Measurements from ENCODE around the gene INAVA. TPM values are rescaled to one million over a fixed set of nuclear protein-coding genes. Genes with fewer than 3 reads are reported as not detected.

The INAVA gene
- total and polyA plus RNA-seq, 2 of the 13 experiments (the other 11 are each of a cell fraction or from before 2014, with no cell fraction given), result 6.0 to 13.5 TPM

DNA sequence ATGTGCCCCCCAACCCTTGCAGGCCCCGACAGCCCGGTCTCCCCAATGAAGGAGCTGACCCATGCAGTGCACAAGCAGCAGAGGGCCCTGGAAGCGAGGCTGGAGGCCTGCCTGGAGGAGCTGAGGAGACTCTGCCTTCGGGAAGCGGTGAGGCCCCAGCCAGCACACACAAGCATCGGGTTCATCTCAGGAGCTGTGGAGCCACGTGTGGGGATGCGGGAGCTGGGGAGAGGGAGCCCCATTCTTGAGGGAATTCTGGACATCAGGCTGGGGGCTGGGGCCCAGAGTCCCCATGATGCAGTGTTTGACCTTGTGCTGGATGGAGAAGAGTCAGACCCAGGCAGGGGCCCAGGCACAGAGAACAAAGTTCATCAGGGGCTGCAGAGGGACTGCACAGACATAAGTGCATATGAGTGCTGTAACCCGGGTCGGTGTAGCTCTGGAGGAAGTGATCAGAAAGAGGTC is 4.8 kb downstream of the INAVA start (continued):
- no peak for TF ChIP-seq ZNF781 (CRISPR knock-in tag; IDR thresholded peaks at IDR 0.05; ENCODE audit: borderline replicate concordance, not compliant biosample characterization)
- TF ChIP-seq MBNL3 (CRISPR knock-in tag; conservative IDR thresholded peaks at IDR 0.05), result no peak
- TF ChIP-seq ZNF737 (CRISPR knock-in tag; IDR thresholded peaks at IDR 0.05; ENCODE audit: borderline replicate concordance), result no peak
- no peak for TF ChIP-seq ZNF251 (CRISPR knock-in tag; IDR thresholded peaks at IDR 0.05)
- peak; percentile 26; the same call in 1 of the 2 replicates for TF ChIP-seq ZNF609 (CRISPR knock-in tag; IDR thresholded peaks at IDR 0.05; ENCODE audit: borderline replicate concordance)
- TF ChIP-seq SMAD1 (CRISPR knock-in tag; IDR thresholded peaks at IDR 0.05; ENCODE audit: borderline replicate concordance, low read depth), result no peak
- TF ChIP-seq ZBTB46 (CRISPR knock-in tag; IDR thresholded peaks at IDR 0.05; ENCODE audit: borderline replicate concordance), result peak; percentile 76; the same call in 1 of the 2 replicates
- TF ChIP-seq ZNF678 (CRISPR knock-in tag; IDR thresholded peaks at IDR 0.05), result no peak
- TF ChIP-seq, protein P1, sequence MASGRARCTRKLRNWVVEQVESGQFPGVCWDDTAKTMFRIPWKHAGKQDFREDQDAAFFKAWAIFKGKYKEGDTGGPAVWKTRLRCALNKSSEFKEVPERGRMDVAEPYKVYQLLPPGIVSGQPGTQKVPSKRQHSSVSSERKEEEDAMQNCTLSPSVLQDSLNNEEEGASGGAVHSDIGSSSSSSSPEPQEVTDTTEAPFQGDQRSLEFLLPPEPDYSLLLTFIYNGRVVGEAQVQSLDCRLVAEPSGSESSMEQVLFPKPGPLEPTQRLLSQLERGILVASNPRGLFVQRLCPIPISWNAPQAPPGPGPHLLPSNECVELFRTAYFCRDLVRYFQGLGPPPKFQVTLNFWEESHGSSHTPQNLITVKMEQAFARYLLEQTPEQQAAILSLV (CRISPR knock-in tag; IDR thresholded peaks at IDR 0.05; ENCODE audit: borderline replicate concordance), result no peak
- TF ChIP-seq SNRNP70 (IDR thresholded peaks at IDR 0.05; ENCODE audit: low read depth, low read length), result no peak
- peak; percentile 84; the same call in 1 of the 2 replicates for TF ChIP-seq ZNF564 (CRISPR knock-in tag; IDR thresholded peaks at IDR 0.05)
- no peak for TF ChIP-seq ZNF205 (CRISPR knock-in tag; IDR thresholded peaks at IDR 0.05)
- TF ChIP-seq ZNF121 (CRISPR knock-in tag; IDR thresholded peaks at IDR 0.05), result no peak
- no peak for TF ChIP-seq CBX2 (IDR thresholded peaks at IDR 0.05; ENCODE audit: low read depth, low read length)
- no peak for TF ChIP-seq CBX2 (CRISPR knock-in tag; IDR thresholded peaks at IDR 0.05; ENCODE audit: low read depth)
- TF ChIP-seq BATF2 (CRISPR knock-in tag; IDR thresholded peaks at IDR 0.05), result no peak
- TF ChIP-seq TOPORS (CRISPR knock-in tag; IDR thresholded peaks at IDR 0.05), result no peak
- no peak for TF ChIP-seq KDM1A (CRISPR knock-in tag; IDR thresholded peaks at IDR 0.05)
- TF ChIP-seq ZNF18 (CRISPR knock-in tag; IDR thresholded peaks at IDR 0.05; ENCODE audit: insufficient replicate concordance), result no peak
- no peak for TF ChIP-seq CENPT (CRISPR knock-in tag; IDR thresholded peaks at IDR 0.05; ENCODE audit: low read depth)
- no peak for TF ChIP-seq PLRG1 (conservative IDR thresholded peaks at IDR 0.05)
